ELR (cell line): ENCODE data around the gene ALKAL2.

Experiments used
- DNase-seq: peaks from one replicate; pipeline ENCODE4 v3.0.0-alpha.2; 2015; ENCODE audit warnings: low read depth

The ALKAL2 gene

DNA sequence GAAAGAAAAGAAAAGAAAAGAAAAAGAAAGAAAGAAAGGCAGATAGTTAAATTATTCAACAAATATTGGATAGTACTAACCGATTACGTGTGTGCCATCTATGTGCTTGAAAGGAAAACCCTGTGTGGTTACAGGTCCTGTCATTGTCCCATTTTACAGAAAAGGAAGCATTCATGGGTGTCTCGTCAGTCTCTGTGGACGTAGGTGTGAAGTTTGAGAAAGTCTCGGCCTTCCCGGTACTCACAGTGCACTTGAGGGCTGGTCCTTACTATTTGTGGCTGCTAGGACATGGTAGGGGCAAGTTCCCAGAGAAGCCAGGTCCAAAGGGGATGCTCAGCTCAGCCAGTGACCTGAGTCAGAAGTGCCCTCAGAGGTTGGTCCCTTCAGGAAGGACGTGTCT is 43.3 kb downstream of the ALKAL2 start:
- no peak for DNase-seq

DNA sequence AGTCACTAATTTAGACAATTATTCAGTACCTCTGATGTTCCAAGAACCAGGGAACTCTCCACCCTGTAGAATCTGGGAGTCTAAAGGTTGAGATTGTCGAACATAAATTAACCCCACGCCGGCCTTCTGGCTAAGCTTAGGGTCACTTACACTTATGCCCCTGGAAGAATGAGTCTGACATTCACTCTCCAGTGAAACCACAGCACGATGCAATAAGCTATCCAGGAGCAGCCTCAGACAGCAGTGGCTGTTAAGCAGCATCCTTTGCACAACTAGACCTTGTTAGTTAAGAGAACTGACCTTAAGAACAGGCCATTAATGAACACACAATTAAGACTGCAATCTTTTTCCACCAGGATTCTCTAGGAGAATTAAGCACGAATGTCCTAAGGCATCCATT is 49.0 kb downstream of the ALKAL2 start:
- DNase-seq = no peak

DNA sequence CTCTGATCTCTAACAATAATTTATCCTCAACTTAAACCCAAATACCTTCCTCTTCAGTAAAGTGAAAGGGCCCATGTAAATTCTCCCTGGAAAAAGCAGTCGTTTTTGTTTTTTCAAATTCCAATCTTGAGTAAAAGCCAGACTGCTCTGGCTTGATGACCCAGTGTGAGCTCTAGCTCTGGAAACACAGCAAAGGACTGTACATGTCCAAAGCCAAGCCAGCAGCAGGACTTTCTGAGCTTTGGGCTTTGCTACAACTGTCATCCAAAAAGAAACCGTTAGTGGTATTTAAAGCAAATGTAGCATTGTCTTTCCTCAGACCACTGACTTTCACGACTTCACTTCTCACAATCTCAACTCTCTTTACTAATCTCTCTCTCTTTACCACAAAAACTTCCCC is 49.5 kb downstream of the ALKAL2 start:
- DNase-seq = no peak

DNA sequence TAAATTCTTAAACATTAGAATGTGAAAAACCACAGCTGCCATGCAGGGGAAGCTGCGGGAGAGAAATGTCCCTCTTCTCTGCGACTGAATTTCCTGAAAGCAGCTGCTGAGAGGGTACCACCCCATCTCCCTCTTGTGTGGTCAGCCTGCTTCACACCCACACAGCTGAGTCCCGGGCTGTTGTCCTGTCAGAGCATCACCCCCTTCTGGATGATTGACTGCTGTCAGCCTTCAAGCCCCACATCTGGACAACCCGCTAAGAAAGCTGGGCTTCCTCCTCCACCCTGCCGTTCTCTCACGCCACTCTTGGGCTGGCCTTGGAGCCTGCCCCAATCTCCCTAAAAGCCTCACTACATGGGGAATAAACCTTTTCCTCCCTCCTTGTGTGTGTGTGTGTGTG is 50.0 kb downstream of the ALKAL2 start:
- DNase-seq = no peak

DNA sequence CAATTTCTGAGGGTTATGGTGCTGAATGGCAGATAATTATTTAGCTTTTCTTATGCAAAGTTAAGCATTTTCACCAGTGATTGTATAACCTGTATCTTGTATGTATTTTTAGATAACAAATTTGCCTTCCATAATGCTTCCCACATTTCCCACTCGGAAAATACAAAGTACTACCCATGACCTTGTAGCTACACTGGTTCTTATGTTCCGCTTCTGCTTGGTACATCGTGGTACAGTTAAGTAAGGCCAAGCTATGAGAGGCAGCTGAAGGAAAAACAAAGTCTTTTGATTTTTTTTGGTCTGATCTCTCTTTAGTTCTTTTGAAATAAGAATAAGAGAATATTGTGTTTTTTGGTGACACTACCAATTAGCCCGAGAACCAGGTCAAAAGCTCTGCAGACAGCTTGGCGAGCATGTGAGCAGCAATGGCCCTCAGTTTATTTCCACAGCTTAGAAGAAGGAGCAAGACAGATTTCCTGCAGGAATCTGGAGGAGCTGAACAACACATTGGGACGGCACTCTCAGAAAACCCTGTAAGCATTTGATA is 50.8 kb downstream of the ALKAL2 start:
- DNase-seq = no peak

DNA sequence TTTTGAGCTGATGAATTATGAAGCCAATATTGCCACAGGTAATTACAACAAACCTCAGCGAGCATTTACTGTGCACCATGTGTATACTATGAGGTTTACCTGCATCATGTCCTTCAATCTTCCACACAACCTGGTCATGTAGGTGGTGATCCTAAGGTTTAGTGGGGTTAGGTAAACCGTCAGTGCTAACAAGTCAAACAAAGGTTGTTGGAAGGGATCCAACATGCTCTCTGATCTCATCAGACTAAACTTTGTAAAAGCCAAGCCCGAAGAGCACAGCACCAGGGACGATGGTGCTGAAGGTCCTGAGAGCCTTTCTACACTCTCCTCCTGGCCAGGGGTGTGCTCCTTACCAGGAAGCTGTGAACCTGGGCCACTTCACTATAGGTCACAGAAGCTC is 53.5 kb downstream of the ALKAL2 start:
- DNase-seq = no peak

DNA sequence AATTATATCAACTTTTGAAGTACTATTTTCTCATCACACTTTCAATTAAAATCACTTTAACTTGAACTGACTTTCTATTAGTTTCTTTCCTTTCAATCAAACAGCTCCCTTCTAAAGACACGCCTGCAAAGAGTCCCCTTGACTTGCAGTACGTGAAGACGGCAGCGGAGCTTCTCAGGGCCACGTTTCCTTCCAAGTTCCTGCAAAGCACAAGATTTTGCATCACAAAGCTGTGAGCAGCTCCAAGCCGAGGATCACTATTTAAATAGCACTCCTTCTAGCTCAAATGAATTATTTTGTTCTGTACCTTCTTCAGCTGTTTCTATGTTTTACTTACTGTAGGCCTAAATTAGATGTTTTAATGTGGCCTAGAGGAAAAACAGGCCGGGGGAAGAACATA is 54.9 kb downstream of the ALKAL2 start:
- DNase-seq = no peak

DNA sequence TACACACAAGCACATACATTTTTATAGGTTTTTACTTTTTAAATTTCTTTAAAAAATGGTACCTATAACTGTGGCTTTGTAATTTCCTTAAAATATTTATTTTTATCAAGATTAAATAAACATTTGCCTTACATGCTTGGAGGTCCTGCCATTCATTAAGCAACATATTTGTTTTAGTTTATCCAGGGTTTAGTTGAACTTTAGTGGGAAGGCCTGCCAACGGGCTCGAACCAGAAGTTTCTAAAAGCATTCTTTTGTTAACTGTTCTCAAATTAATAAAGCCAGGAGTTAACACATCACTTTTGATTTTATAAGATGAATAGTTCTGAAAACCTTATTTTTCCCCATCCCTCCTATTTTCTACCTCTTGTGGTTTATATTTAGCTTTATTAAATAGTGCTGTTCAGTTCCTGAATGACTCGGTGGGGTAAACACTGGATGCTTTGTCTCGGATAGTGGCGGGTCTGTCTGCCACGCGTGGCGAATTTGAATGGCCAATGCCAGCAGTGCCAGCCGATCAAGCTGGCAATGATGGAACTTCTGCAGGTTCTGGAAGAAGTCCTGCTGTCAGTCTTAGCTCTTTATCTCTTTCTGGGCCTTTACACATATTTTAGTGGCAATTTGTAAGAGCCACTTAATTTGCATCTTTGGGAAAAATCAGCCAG is 56.2 kb downstream of the ALKAL2 start:
- DNase-seq = no peak
